Mononuclear cell (primary cell): Measurements from ENCODE around the gene BGLAP. TPM values are rescaled to one million over a fixed set of nuclear protein-coding genes. Genes with fewer than 3 reads are reported as not detected.

ENCODE experiments used
- H3K27me3 ChIP-seq: 2 replicates; pipeline ENCODE4 v1.6.0; 2011; ENCODE audit warnings: low read length, control low read depth; ENCODE audit not compliant: insufficient read depth
- H3K4me1 ChIP-seq: 2 replicates; pipeline ENCODE4 v1.5.1; 2011; ENCODE audit warnings: mild to moderate bottlenecking, low read length, control low read depth; ENCODE audit not compliant: insufficient read depth
- H3K4me3 ChIP-seq: 2 replicates; pipeline ENCODE4 v1.5.1; 2011; ENCODE audit warnings: mild to moderate bottlenecking, low read length, moderate library complexity
- H3K9me3 ChIP-seq: 2 replicates; pipeline ENCODE4 v1.5.1; 2011; ENCODE audit warnings: low read depth, mild to moderate bottlenecking, control low read depth, low read length
- total RNA-seq: library from RNA; depleted of rRNA; stranded (reverse); fragments of >200 nt; gene quantifications from one replicate; pipeline ENCODE4 v1.2.3, GENCODE V29; 2012

BGLAP gene
- total RNA-seq, 1 donor: 0.31 TPM

DNA sequence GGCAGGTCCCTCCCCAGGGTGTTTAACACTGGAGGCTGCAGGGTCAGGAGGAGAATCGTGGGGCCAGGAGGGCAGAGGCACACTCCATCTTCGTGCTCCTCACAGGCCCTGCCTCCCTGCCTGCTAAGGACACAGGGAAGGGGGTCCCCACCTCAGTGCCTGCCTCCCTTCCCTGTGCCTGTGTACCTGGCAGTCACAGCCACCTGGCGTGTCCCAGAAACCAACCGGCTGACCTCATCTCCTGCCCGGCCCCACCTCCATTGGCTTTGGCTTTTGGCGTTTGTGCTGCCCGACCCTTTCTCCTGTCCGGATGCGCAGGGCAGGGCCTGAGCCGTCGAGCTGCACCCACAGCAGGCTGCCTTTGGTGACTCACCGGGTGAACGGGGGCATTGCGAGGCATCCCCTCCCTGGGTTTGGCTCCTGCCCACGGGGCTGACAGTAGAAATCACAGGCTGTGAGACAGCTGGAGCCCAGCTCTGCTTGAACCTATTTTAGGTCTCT is 623 bp upstream of the BGLAP start:
- peaks cover 8% of the 10 kb centered on the region for H3K27me3 ChIP-seq
- peaks cover 16% of the 10 kb centered on the region for H3K4me1 ChIP-seq
- no peak overlapping the region for H3K4me3 ChIP-seq
- H3K9me3 ChIP-seq: no peaks in the 10 kb centered on the region

- H3K4me3 ChIP-seq: no peak overlapping the region
- no peaks in the 10 kb centered on the region for H3K9me3 ChIP-seq
- peaks cover 8% of the 10 kb centered on the region for H3K27me3 ChIP-seq
- peaks cover 17% of the 10 kb centered on the region for H3K4me1 ChIP-seq
Observed at GRCh38 chr1:156242738-156243137, 754 bp downstream of the BGLAP start.

GRCh38 chr1:156244126-156244525 is 2.1 kb downstream of the BGLAP start:
- Histone ChIP-seq H3K27me3 (peaks cover 8% of the 10 kb centered on the region), H3K9me3 (no peaks in the 10 kb centered on the region), H3K4me3 (no peak overlapping the region), H3K4me1 (peaks cover 17% of the 10 kb centered on the region)

GRCh38 chr1:156244712-156245111 is 2.7 kb downstream of the BGLAP start:
- no peak overlapping the region for H3K4me3 ChIP-seq
- no peaks in the 10 kb centered on the region for H3K9me3 ChIP-seq
- H3K27me3 ChIP-seq: peaks cover 8% of the 10 kb centered on the region
- H3K4me1 ChIP-seq: peaks cover 17% of the 10 kb centered on the region

DNA sequence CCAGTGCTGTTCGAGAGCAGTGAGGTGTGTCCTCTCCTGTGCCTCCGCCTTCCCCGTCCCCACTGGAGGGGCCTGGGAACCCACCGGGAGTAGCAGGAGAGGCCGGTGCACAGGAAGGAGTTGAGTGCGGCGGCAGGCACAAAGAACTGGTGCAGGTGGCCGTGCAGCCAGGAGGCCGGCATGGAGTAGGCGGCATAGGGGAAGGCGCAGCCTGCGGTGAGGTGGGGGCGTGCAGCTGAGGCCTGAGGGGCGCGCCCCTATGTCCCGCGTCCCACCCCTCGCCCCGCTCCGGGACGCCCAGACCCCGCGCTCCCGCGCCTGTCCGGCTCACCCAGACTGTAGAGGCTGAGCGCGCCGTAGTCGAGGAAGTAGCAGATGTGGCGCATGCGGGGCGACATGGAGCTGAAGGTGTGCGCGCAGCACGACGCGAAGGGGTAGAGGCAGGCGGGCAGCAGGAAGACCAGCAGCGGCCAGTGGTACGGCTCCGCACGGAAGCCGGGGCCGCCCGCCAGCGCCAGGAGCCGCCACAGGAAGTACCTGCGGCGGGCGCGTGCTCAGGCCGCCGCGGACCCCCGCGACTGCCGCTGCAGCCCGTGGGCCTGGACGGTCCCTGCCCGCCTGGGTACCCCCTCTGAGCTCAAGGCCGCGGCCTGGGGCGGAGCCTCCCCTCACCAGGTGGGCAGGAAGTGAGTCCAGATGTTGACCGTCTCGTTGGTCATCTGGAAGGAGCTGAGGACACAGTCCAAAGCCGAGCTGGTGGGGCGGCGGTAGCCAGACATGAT is 3.7 kb downstream of the BGLAP start:
- H3K4me3 ChIP-seq: peak overlapping the region; percentile 6
- peaks cover 17% of the 10 kb centered on the region for H3K4me1 ChIP-seq
- H3K27me3 ChIP-seq: peaks cover 8% of the 10 kb centered on the region
- H3K9me3 ChIP-seq: no peaks in the 10 kb centered on the region

DNA sequence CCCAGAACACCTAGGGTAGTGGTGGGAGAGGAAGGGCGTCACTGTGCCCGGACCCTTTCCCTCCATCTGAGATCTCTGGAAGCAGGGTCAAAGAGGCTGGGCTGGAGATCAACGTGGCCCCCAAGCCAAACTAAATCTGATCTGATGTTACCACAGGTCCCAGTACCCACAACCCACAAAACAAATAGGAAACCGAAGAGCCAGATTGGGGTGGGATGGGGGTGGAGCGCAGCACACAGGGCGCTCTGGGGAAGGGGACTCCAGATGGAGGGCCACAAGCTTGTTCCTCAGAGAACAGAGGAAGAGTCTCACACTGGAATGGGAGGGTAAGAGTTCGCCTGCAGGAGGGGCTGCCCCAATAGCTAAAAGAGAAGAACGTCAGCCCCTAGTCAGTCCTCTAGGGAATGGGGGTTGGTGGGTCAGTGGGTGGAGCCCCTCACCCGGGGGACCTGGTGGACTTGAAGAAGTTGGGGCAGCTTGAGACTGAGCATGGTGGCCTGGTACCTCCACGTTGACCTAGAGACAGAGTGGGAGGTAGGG is 4.3 kb downstream of the BGLAP start:
- Histone ChIP-seq H3K4me1 (peaks cover 17% of the 10 kb centered on the region), H3K4me3 (no peak overlapping the region), H3K27me3 (peaks cover 8% of the 10 kb centered on the region), H3K9me3 (no peaks in the 10 kb centered on the region)

DNA sequence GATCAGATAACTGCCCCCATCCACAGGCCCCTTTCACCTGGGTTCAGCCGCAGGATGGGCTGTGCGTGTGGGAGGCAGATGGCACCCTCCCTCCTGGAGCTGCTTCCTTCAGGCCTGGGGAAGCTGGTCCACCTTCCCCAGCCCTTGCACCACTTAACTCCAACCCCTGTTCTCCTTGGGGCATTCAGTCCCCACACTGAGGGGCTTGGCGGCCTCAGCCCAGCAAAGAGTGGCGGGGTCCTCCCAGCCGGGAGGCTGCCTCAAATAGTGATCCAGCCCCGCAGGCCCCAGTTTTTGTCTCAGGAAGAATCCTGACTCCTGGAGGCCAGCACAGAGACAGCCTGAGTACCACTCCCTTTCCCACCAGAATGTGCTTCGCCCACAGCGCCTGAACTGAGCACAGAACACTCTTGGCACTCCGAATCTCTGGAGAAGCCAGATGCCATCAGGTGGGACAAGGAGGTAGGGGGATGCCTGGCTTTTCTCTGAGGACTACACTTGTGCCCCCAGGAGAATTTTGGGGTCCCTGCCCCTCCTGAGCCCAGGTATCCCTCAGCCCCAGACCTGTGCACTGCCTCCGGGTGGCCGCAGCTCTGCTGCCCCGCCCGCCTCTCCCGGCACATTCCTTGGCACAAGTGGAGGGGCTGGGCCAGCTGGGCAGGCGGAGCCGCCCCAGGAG is 4.9 kb downstream of the BGLAP start:
- Histone ChIP-seq H3K9me3 (no peaks in the 10 kb centered on the region), H3K4me1 (peaks cover 17% of the 10 kb centered on the region), H3K27me3 (peaks cover 8% of the 10 kb centered on the region), H3K4me3 (no peak overlapping the region)

DNA sequence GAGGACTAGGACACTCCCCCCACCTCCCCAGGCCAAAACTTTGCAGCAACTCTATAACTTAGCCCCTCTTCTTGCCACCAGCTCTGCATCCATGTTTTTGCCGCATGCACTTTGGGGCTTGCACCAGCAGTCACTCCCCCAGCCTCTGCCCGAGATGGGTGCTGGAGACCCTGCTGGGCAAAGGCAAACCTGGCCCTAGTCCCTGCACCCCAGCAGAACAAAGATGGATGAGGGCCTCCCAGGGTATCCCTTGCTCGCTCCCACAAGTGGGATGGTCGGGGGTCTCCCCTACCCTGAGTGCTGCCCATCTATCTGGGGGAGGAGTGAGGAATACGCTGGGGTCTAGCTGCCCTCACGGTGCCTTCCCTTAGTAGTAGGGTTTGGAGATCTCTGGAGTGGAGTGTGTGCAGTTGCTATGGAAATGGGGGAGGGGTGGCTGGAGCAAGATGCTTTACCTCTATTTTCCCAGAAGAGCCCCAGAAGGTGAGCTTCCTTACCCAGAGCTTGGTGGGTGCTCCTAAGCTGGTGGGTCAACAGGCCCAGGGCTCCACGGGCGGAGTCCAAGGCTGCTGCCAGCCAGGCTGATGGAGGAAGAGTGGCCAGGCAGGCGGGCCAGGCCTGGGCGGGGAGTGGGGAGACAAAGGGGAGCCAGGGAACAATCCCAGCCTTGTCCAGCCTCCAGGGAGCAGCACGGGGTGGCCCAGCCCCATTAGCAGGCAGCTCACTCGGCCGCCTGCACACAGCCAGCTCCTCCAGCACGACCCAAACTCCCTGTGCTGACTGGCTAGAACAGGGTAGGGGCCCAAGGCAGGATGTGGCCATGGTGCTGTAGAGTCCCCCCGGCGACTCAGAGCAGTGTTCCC is 5.7 kb downstream of the BGLAP start, which contains the start of gene PAQR6:
Gene PAQR6, minus strand, starts transcription at position 597 of the 863 bp plus-strand sequence. CDS start 1,325 bp downstream, outside the sequence.
- H3K9me3 ChIP-seq: no peaks in the 10 kb centered on the region
- H3K27me3 ChIP-seq: peaks cover 8% of the 10 kb centered on the region
- H3K4me1 ChIP-seq: peaks cover 17% of the 10 kb centered on the region
- no peak within 1 kb of the TSS for H3K4me3 ChIP-seq

GRCh38 chr1:156248323-156248683 is 6.3 kb downstream of the BGLAP start:
- no peak overlapping the region for H3K4me3 ChIP-seq
- no peaks in the 10 kb centered on the region for H3K9me3 ChIP-seq
- H3K4me1 ChIP-seq: peaks cover 17% of the 10 kb centered on the region
- peaks cover 8% of the 10 kb centered on the region for H3K27me3 ChIP-seq

GRCh38 chr1:156249593-156249992 is 7.6 kb downstream of the BGLAP start:
- Histone ChIP-seq H3K27me3 (peaks cover 8% of the 10 kb centered on the region), H3K4me3 (no peak overlapping the region), H3K4me1 (peaks cover 17% of the 10 kb centered on the region), H3K9me3 (no peaks in the 10 kb centered on the region)

DNA sequence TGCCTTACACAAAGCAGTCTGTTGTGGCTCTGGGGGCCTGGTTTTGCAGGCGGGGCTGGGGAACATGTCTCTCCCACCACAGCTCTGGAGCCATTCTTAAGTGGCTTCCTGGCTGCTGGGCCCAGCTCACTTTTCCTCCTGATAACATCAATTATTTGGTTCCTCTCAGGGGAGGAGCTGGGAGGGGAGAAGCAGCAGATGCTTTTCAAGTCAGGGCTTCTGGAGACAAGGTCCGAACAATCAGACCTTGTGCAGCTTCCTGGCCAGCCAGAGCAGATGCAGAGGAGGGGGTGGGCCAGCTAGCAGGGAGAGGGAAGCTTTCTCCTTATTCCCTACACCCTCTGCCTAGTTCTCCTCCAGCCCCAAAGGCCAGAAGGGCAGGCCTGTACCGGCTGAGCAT is 9.5 kb downstream of the BGLAP start:
- Histone ChIP-seq H3K9me3 (no peaks in the 10 kb centered on the region), H3K27me3 (no peaks in the 10 kb centered on the region), H3K4me1 (no peaks in the 10 kb centered on the region)

DNA sequence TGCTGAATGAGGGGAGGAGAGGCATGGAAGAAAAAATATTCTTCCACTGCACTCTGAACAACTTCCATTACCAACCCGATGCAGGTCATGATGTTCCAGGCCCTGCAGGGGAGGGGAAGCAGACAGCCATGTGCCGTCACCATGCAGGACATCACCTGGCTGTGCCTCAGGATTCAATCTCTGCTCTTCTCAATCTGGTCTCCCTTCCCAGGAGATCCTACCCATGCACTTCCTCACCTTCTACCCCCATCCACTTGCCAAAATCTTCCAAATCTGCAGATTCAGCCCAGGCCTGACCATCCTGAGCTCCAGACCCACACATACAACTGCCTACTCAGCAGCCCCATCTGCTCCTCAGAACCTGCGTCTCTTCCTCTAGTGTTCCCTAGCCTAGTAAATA is 11.7 kb downstream of the BGLAP start:
- Histone ChIP-seq H3K9me3 (no peaks in the 10 kb centered on the region), H3K27me3 (no peaks in the 10 kb centered on the region), H3K4me1 (no peaks in the 10 kb centered on the region), H3K4me3 (no peak overlapping the region)

More for the DNA sequence above, 9.5 kb downstream of the BGLAP start:
- no peak overlapping the region for H3K4me3 ChIP-seq

DNA sequence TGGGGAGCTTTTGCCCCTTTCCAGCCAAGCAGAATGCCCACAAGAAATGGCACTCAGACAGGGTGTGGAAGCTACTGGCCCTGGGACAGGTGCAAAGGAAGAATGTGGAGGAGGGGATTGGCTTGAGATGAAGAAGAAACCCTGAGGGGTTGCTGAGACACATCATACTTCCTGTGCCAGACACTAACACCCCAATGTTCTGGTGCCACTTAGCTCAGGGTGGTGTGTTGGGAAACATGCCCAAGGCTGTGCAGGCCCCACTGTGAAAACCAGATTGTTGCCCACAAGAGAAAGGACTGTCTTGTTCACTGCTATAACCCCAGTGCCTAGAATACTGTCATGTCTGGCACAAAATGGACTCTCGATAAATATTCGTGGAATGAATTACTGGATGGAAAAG is 15.7 kb downstream of the BGLAP start:
- no peaks in the 10 kb centered on the region for H3K9me3 ChIP-seq
- no peak overlapping the region for H3K4me3 ChIP-seq
- H3K4me1 ChIP-seq: no peaks in the 10 kb centered on the region
- H3K27me3 ChIP-seq: no peaks in the 10 kb centered on the region

DNA sequence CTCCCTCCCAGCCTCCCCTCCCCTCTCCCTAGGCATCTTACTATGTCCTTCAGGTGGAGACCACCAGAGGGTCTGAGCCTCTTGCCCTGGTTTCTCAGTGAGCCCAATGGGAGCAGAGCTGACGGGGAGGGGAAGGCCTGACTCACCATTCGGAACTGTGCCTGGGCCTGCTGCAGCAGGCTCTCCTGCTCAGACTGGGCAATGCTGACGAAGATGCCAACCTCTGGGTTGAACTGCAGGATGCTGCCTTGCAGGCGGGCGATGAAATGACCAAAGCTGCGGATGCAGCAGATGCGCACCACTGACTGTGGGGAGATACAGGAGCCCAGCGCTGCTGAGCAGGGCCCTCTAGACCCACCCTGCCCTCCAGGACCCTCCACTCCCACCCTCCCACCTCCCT is 16.9 kb downstream of the BGLAP start:
- Histone ChIP-seq H3K4me3 (no peak overlapping the region), H3K9me3 (no peaks in the 10 kb centered on the region), H3K27me3 (no peaks in the 10 kb centered on the region), H3K4me1 (no peaks in the 10 kb centered on the region)

DNA sequence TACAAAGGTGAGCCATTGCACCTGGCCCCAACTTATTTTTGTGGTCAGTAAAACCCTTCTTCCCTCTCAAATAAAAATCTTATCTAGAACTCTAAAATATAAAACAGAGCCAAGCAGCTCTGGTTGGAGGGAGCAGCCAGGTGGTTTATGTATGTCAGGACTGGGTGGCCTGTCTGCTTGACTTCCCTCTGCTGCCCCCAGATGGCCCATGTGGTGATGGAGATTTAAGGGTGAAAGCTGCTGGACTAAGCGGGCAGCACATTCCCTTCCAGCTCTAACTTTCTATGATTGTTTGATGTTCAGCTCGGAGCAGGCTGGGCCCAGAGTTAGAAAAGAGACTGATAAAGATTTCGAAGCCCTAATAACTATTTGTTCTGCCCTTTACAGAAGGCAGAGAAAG is 17.8 kb downstream of the BGLAP start:
- H3K4me3 ChIP-seq: no peak overlapping the region
- no peaks in the 10 kb centered on the region for H3K4me1 ChIP-seq

More for the DNA sequence above, 17.8 kb downstream of the BGLAP start:
- Histone ChIP-seq H3K9me3 (no peaks in the 10 kb centered on the region), H3K27me3 (no peaks in the 10 kb centered on the region)
